Occipital lobe (tissue), 2 donors: ENCODE data around the gene FRMD4A. TPM values are rescaled to one million over a fixed set of nuclear protein-coding genes. Genes with fewer than 3 reads are reported as not detected.
A peak's percentile ranks its signal among the peaks of the same experiment; 100 is the strongest.
"Not testable (repeated sequence)": the region's sequence is repeated elsewhere in the genome, so short reads cannot be mapped to it uniquely, and the experiment has no call there.

Experiments
- DNase-seq: peaks from one replicate; lab custom pipeline; 2025; lab: John Stamatoyannopoulos, UW
- total RNA-seq: library from RNA; depleted of rRNA; stranded (reverse); fragments of >200 nt; gene quantifications from one replicate; pipeline ENCODE4 v1.2.3, GENCODE V29; 2014

Gene FRMD4A
- total RNA-seq, 1 donor from 2014 or later: 153 TPM

DNA sequence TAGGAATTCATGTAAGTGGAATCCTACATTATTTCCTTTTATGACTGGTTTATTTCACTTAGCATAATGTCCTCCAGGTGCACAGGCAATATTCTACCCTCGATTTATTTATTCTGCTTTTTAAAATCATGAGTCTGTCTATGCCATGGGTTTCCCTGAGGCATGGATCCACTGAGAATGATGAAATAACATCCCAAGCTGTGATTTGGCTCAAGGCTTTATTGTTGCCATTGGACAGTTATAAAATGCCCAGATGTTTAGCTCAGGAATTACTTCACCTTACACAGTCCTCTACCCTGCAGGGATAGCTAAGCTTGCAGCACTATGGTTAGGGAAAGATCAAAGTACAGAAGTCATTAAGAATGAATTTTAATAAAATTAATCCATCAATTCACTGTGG, 219.5 kb downstream of the FRMD4A start:
- no peak for DNase-seq

DNA sequence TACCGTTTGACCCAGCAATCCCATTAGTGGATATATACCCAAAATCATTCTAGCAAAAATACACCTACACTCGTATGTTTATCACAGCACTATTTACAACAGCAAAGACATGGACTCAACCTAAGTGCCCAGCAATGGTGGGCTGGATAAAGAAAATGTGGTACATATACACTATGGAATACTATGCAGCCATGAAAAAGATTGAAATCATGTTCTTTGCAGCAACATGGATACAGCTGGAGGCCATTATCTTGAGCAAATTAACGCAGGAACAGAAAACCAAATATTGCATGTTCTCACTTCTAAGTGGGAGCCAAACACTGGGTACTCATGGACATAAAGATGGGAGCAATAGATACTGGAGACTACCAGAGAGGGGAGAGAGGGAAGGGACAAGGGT, 223.9 kb downstream of the FRMD4A start:
- no peak for DNase-seq

DNA sequence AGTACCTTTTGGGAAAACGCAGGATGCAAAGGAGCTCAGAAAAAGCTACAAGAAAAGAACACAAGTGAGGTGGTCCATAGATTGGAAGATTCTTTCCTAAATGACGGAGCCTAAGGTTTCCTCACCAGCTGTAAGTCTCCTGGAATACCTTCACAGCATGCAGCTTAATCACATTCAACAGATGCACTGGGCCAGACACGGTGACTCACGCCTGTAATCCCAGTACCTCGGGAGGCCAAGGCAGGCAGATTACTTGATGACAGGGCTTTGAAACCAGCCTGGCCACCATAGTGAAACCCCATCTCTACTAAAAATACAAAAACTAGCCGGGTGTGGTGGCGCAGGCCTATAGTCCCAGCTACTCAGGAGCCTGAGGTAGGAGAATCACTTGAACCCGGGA, 228.7 kb downstream of the FRMD4A start:
- no peak for DNase-seq

- no peak for DNase-seq
Measured at GRCh38 chr10:14099885-14100284, 230.8 kb downstream of the FRMD4A start.

DNA sequence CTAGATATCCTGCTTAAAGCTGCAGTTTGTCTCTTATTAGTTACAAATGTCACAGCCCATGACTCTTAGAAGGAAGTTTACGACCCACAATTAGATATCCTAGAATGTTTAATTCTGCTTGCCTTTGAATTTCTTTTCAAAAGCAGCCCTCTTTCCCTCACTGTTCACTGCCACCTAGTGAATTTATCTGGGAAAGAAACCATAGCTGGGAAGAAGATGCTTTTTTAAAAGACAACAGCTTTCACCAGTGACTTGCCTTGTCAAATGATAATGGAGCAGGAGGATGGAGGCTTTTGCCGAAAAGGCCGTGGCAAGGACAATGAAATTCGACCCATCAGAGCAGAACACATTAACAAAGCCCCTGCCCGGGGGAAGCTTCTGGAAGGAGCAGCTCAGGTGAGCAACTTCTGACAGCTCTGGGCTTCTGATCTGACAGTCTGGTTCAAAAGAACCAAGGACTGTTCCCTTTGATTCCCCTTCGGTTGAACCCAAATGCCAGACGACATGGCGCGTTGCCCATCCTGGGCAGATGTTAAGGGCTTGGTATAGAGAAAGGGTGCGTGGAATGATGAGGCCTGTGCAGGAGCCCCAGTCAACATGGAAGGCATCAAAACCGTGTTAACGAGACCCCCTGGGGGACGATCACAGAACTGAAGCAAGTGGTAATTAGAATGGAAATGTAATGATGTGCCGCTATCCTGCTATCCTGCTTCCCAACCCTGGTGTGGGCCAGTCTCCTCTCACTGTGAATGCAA, 236.8 kb downstream of the FRMD4A start:
- no peak for DNase-seq

- DNase-seq: no peak
Measured at GRCh38 chr10:14092799-14093198, 237.9 kb downstream of the FRMD4A start.

DNA sequence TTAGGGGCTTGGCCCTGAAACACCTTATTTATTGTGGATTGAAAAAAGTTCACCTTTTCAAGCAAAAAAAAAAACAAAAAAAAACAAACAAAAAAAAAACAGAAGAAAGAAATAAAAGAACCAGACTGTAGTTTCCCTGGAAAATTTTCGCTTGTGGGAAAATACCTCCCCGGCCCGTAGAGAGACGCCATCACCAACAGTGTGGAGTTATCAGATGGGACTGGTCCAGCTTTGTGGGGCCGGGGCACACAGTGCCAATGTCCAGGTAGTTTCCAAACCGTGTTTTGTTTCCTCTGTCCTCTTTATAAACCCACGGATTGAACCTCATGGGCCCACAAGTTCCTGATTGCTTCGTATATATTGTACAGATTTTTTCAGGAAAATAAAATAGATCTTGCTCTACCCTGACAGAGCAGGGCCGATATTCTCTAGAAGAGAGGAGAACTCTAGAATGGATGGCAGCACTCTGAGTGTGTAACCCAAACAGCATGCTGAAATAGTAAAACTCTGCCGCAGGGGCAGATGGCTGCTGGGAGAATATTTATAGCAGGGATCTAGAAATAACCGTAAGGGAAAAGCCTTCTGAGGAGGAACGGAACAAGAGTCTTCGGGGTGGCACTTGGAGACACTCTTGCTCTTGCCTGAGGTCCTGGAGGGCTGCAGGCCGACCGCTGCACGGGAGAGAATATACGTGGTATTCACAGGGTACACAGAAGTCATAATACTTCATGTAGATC, 241.0 kb downstream of the FRMD4A start:
- peak; percentile 18 for DNase-seq

DNA sequence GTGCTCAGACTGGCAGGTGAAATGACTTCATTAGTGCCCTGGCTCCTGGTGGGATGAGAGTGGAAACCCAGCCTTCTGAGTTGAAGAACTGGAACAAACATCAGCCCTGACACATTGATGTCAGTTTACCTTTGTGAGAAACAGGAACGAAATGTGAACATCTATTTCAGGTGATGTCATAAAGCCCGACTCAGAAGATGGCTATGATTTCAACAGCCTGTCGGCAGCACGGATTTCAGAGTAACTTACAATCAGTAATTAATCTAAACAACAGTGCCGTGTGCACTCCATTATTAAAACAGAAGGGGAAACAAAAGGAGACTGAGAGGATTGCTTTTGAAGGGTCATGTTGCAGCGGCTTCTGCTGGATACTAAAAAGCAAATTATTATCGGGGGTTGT, 243.2 kb downstream of the FRMD4A start:
- no peak for DNase-seq

- no peak for DNase-seq
Measured at GRCh38 chr10:14086596-14086995, 244.1 kb downstream of the FRMD4A start.

- no peak for DNase-seq
Measured at GRCh38 chr10:14084875-14085274, 245.8 kb downstream of the FRMD4A start.

- no peak for DNase-seq
Measured at GRCh38 chr10:14080795-14081194, 249.9 kb downstream of the FRMD4A start.

GRCh38 chr10:14077430-14077829, 253.3 kb downstream of the FRMD4A start:
- no peak for DNase-seq

- DNase-seq: no peak
Measured at GRCh38 chr10:14074062-14074884, 256.5 kb downstream of the FRMD4A start.

DNA sequence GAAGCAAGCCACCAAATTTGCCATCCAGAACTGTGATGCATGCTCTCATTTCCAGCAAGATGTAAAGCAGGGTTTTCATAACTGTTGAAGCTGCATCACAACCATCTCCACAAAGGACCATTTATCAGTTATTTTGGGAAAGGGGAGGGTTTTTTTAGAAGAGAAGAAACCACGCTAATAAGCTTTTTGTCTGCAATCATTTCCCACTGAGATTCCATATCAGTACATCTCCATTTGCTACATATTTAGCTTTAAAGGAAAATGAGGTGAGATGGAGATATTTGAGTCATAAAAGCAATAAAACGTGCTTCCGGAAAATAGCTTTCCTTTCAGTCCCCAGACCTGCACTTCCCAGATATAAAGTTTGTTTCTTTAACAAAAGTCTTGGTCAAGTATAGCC, 258.2 kb downstream of the FRMD4A start:
- no peak for DNase-seq

DNA sequence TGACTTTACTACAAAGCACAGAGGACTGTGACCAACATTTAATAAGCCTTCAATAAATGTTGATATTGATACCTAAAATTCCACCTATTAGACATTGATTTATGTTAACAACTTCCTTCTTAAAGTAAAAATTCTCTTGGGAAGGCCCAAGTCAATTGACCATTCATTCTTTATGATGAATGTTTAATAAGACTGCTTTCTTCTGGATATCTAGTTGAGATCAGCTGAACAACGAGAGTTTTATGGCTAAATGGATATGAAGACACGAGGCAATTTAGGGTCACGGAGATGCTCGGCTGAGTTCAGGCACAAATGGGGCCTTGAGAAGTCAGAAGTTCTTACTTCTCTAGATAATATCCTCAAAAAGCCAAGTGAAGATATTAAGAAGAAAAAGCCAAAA, 258.8 kb downstream of the FRMD4A start:
- DNase-seq: no peak

- no peak for DNase-seq
Measured at GRCh38 chr10:14068601-14069250, 262.0 kb downstream of the FRMD4A start.

- not testable (repeated sequence) for DNase-seq
Measured at GRCh38 chr10:14067638-14068037, 263.1 kb downstream of the FRMD4A start.

GRCh38 chr10:14066106-14066505, 264.6 kb downstream of the FRMD4A start:
- no peak for DNase-seq

- no peak for DNase-seq
Measured at GRCh38 chr10:14063531-14064285, 267.0 kb downstream of the FRMD4A start.

DNA sequence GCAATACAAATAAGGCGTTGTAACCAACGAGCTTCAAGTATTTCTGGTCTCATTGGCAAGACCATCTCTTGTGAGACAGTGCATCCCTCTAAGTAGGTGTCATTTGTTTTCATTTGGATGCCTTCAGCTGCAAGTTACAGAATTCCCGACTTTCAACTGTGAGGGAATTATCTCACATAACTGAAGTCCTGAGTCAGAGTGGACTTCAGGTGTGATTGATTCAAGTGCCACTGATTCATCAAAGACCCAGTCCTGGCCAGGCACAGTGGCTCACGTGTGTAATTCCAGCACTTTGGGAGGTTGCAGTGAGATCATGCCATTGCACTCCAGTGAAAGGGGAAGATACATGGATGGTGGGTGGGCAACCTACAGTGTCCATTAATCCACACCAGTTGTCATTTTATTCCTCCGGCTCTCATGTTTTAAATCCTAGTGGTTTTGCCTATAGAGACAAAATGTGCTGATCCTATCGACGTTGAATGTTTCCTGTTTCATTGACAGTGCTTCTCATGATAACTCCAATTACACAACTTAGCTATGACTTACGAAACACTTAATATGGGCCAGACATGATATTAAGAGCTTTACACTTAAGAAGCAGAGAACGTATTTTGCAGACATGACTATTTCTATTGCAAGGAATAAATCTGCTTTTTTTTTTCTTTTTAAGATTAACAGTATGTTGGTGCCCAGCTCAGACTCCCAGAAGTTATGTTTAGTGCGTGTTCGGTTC, 268.0 kb downstream of the FRMD4A start:
- DNase-seq: no peak
